NT2/D1 (cell line): ENCODE results near the gene ZSWIM8.
"Not testable (repeated sequence)": the region's sequence is repeated elsewhere in the genome, so short reads cannot be mapped to it uniquely, and the experiment has no call there.

Experiments used
- DNase-seq: peaks from one replicate; pipeline ENCODE4 v3.0.0-alpha.2; 2011; ENCODE audit warnings: low read depth, low spot score
- H3K27me3 ChIP-seq: 2 replicates; pipeline ENCODE4 v1.6.0; 2011; ENCODE audit warnings: mild to moderate bottlenecking; ENCODE audit not compliant: insufficient read length, insufficient read depth
- H3K36me3 ChIP-seq: 2 replicates; pipeline ENCODE4 v1.6.1; 2011; ENCODE audit warnings: mild to moderate bottlenecking, low read length, mixed read lengths; ENCODE audit not compliant: insufficient read depth, insufficient read length
- H3K4me1 ChIP-seq: 2 replicates; pipeline ENCODE4 v1.5.1; 2011; ENCODE audit not compliant: insufficient read depth, insufficient read length
- H3K4me3 ChIP-seq: 2 replicates; pipeline ENCODE4 v1.5.1; 2011; ENCODE audit warnings: low read depth; ENCODE audit not compliant: insufficient read length
- H3K9ac ChIP-seq: 2 replicates; pipeline ENCODE4 v1.6.0; 2011; ENCODE audit warnings: low read depth; ENCODE audit not compliant: insufficient read length
- H3K9me3 ChIP-seq: 2 replicates; pipeline ENCODE4 v1.5.1; 2011; ENCODE audit warnings: mild to moderate bottlenecking, low read length; ENCODE audit not compliant: insufficient read depth
- SUZ12 ChIP-seq: IDR thresholded peaks from 2 replicates; pipeline ENCODE4 v1.6.1; 2011; ENCODE audit not compliant: insufficient read length, insufficient read depth; ENCODE audit errors: extremely low read depth
- YY1 ChIP-seq: IDR thresholded peaks from 2 replicates; pipeline ENCODE4 v1.6.1; 2011; ENCODE audit not compliant: insufficient read length, insufficient read depth
- ZNF274 ChIP-seq: IDR thresholded peaks from 2 replicates; pipeline ENCODE4 v1.6.1; 2011; ENCODE audit warnings: mild to moderate bottlenecking, low read depth, low read length

ZSWIM8 gene

GRCh38 chr10:73785211-73785720 is at the start of gene ZSWIM8:
Gene ZSWIM8 (plus strand): TSS chr10:73785606. CDS start chr10:73785879, 273 bp downstream.
- peaks cover 21% of the 10 kb centered on the region for H3K36me3 ChIP-seq
- no peaks in the 10 kb centered on the region for H3K9me3 ChIP-seq
- peak within 1 kb of the TSS; percentile 83 for H3K9ac ChIP-seq
- peaks cover 6% of the 10 kb centered on the region for H3K4me1 ChIP-seq
- TF ChIP-seq SUZ12 = no peak
- no peak for TF ChIP-seq ZNF274
- TF ChIP-seq YY1 = peak; percentile 40
- H3K4me3 ChIP-seq = peak within 1 kb of the TSS; percentile 61
- peak; percentile 80 for DNase-seq
- H3K27me3 ChIP-seq = no peaks in the 10 kb centered on the region

- DNase-seq, H3K27me3 ChIP-seq, H3K4me1 ChIP-seq, H3K4me3 ChIP-seq, H3K9me3 ChIP-seq, H3K9ac ChIP-seq: not testable (repeated sequence)
- peaks cover 14% of the 10 kb centered on the region for H3K36me3 ChIP-seq
Observed at GRCh38 chr10:73740501-73741254, 44.7 kb upstream of the ZSWIM8 start.

DNA sequence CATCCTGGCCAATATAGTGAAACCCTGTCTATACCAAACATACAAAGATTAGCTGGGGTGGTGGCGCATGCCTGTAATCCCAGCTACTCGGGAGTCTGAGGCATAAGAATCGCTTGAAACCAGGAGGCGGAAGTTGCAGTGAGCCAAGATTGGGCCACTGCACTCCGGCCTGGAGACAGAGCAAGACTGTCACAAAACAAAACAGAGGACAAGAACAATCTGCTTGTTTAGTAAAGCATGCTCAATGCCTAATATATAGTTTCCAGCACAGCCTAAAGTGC is 43.0 kb upstream of the ZSWIM8 start:
- no peak for TF ChIP-seq SUZ12
- no peak for TF ChIP-seq YY1
- no peak for TF ChIP-seq ZNF274
- Histone ChIP-seq H3K9ac (no peak overlapping the region), H3K4me3 (no peak overlapping the region), H3K36me3 (peaks cover 22% of the 10 kb centered on the region), H3K4me1 (no peaks in the 10 kb centered on the region), H3K27me3 (no peaks in the 10 kb centered on the region), H3K9me3 (no peaks in the 10 kb centered on the region)
- no peak for DNase-seq

GRCh38 chr10:73743327-73743904 is 42.0 kb upstream of the ZSWIM8 start:
- peaks cover 25% of the 10 kb centered on the region for H3K36me3 ChIP-seq
- TF ChIP-seq YY1 (no peak), SUZ12 (no peak), ZNF274 (no peak)
- H3K4me1 ChIP-seq = no peaks in the 10 kb centered on the region
- H3K4me3 ChIP-seq = peak overlapping the region; percentile 86
- no peak for DNase-seq
- no peaks in the 10 kb centered on the region for H3K9me3 ChIP-seq
- no peaks in the 10 kb centered on the region for H3K27me3 ChIP-seq
- peak overlapping the region; percentile 81 for H3K9ac ChIP-seq

DNA sequence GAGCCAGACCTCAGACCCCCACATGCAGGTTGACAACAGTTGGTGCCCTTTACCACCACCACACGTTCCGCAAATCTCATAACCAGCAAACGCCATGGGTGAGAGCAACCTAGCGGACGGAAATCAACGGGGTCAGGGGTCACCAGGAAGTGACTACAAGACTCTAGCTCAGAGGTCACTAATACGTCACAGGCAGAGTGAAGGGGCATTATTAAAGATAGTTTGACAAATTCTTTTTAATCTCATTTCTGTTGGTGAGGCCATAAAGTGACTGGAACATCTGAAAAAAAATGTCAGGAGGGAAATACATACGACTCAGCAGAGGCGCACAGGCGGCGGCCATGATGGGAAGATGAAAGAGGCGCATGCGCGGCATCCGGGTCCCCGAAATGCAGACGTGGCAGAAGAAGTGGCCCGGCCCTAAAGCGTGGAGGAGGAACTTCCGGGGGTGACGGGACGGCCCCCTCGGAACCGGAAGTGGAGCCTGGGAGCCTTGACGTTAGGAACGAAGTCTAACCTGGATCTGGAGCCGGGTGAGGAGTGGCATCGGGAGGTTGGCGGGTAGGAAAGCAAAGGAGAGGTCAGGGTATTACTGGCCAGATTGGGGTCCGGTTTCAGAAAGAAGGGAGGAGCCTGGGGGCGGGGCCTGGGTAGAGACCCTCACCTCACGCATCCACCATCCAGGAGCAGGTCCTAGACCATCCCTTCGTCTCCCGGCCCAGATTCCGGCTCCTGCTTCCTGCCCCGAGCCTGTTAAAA is 41.3 kb upstream of the ZSWIM8 start, which contains the start of gene SEC24C:
Gene SEC24C, plus strand, starts transcription at position 468 of the 759 bp plus-strand sequence. CDS start 2,461 bp downstream, outside the sequence.
- peak; percentile 84 for DNase-seq
- Histone ChIP-seq H3K36me3 (peaks cover 28% of the 10 kb centered on the region), H3K4me1 (no peaks in the 10 kb centered on the region), H3K27me3 (no peaks in the 10 kb centered on the region), H3K4me3 (peak within 1 kb of the TSS; percentile 86), H3K9me3 (no peaks in the 10 kb centered on the region), H3K9ac (peak within 1 kb of the TSS; percentile 82)
- TF ChIP-seq SUZ12 (no peak), YY1 (peak; percentile 79), ZNF274 (no peak)

GRCh38 chr10:73744664-73744975 is 40.8 kb upstream of the ZSWIM8 start:
- TF ChIP-seq ZNF274 (no peak), YY1 (no peak), SUZ12 (no peak)
- no peaks in the 10 kb centered on the region for H3K4me1 ChIP-seq
- no peaks in the 10 kb centered on the region for H3K27me3 ChIP-seq
- H3K9me3 ChIP-seq = no peaks in the 10 kb centered on the region
- peak overlapping the region; percentile 86 for H3K4me3 ChIP-seq
- peaks cover 31% of the 10 kb centered on the region for H3K36me3 ChIP-seq
- peak overlapping the region; percentile 82 for H3K9ac ChIP-seq
- no peak for DNase-seq

- Histone ChIP-seq H3K4me1 (no peaks in the 10 kb centered on the region), H3K9me3 (no peaks in the 10 kb centered on the region), H3K4me3 (no peak overlapping the region), H3K9ac (no peak overlapping the region), H3K27me3 (no peaks in the 10 kb centered on the region), H3K36me3 (peaks cover 48% of the 10 kb centered on the region)
- TF ChIP-seq YY1 (no peak), SUZ12 (no peak), ZNF274 (no peak)
- DNase-seq = no peak
Observed at GRCh38 chr10:73746721-73747120, 38.7 kb upstream of the ZSWIM8 start.
